Nephron progenitor cell (in vitro differentiated cells): ENCODE measurements around the gene CDCP2.

Experiments used
- DNase-seq: peaks from one replicate; pipeline ENCODE4 v3.0.0; 2021
- H3K27ac Mint-ChIP-seq: 2 replicates; pipeline ENCODE4 v1.8.0; 2021; ENCODE audit warnings: mild to moderate bottlenecking, moderate library complexity, mixed read lengths
- H3K27me3 Mint-ChIP-seq: 2 replicates; pipeline ENCODE4 v1.8.0; 2021; ENCODE audit warnings: mild to moderate bottlenecking, low read depth, mixed read lengths; ENCODE audit not compliant: poor library complexity
- H3K36me3 Mint-ChIP-seq: 2 replicates; pipeline ENCODE4 v1.8.0; 2021; ENCODE audit warnings: low read depth, mixed read lengths
- H3K4me1 Mint-ChIP-seq: 2 replicates; pipeline ENCODE4 v1.8.0; 2021; ENCODE audit warnings: mixed read lengths
- H3K4me3 Mint-ChIP-seq: 2 replicates; pipeline ENCODE4 v1.8.0; 2021; ENCODE audit warnings: mild to moderate bottlenecking, moderate library complexity, mixed read lengths
- H3K9me3 Mint-ChIP-seq: 2 replicates; pipeline ENCODE4 v1.8.0; 2021; ENCODE audit warnings: mild to moderate bottlenecking, moderate library complexity, mixed read lengths
- CTCF ChIP-seq: fragments of 200-600 bp; sonication (generic); IDR thresholded peaks from 2 replicates; pipeline ENCODE4 v1.5.0; 2021; ENCODE audit warnings: antibody characterized with exemption

Gene CDCP2

GRCh38 chr1:54172614-54173599 lies 20.1 kb upstream of the CDCP2 start:
- no peaks in the 10 kb centered on the region for H3K36me3 Mint-ChIP-seq

GRCh38 chr1:54171606-54172005 lies 18.8 kb upstream of the CDCP2 start:
- no peaks in the 10 kb centered on the region for H3K9me3 Mint-ChIP-seq
- peak overlapping the region; percentile 22 for H3K27ac Mint-ChIP-seq
- no peak overlapping the region for H3K4me3 Mint-ChIP-seq

More at GRCh38 chr1:54172614-54173599, 20.1 kb upstream of the CDCP2 start:
- TF ChIP-seq CTCF: no peak
- peaks cover 6% of the 10 kb centered on the region for H3K27me3 Mint-ChIP-seq
- H3K9me3 Mint-ChIP-seq: no peaks in the 10 kb centered on the region
- H3K4me1 Mint-ChIP-seq: peaks cover 27% of the 10 kb centered on the region
- DNase-seq: no peak
- no peak overlapping the region for H3K4me3 Mint-ChIP-seq
- H3K27ac Mint-ChIP-seq: peak overlapping the region; percentile 99

GRCh38 chr1:54171016-54171415 lies 18.2 kb upstream of the CDCP2 start:
- no peak for DNase-seq
- Mint-ChIP-seq H3K4me3 (no peak overlapping the region), H3K4me1 (peaks cover 27% of the 10 kb centered on the region), H3K27me3 (peaks cover 9% of the 10 kb centered on the region), H3K36me3 (no peaks in the 10 kb centered on the region), H3K9me3 (no peaks in the 10 kb centered on the region), H3K27ac (no peak overlapping the region)
- TF ChIP-seq CTCF: no peak

More at GRCh38 chr1:54171606-54172005, 18.8 kb upstream of the CDCP2 start:
- peaks cover 6% of the 10 kb centered on the region for H3K27me3 Mint-ChIP-seq
- TF ChIP-seq CTCF: no peak
- H3K36me3 Mint-ChIP-seq: no peaks in the 10 kb centered on the region
- H3K4me1 Mint-ChIP-seq: peaks cover 27% of the 10 kb centered on the region
- DNase-seq: no peak

DNA sequence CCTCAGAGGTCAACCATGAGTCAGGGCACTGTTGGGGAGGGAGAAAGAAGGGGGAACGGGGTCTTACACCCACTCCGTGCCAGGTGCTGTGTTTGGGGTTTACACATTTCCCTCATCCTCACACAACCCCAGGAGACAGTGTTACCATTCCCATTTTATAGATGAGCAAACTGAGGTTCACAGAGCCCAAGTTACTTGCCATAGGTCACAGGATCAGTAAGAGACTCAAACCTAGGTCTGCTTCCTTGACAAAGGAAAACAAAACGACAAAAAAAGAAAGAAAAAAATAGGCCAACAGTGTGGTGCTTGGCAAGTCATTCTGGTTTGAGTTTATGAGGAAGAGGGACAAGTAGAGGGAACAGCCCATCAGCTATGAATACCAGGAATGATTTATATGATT lies 16.3 kb upstream of the CDCP2 start:
- H3K27ac Mint-ChIP-seq: no peak overlapping the region
- H3K4me1 Mint-ChIP-seq: peaks cover 27% of the 10 kb centered on the region
- H3K36me3 Mint-ChIP-seq: no peaks in the 10 kb centered on the region
- no peak for TF ChIP-seq CTCF
- no peaks in the 10 kb centered on the region for H3K9me3 Mint-ChIP-seq
- no peak overlapping the region for H3K4me3 Mint-ChIP-seq
- no peak for DNase-seq
- H3K27me3 Mint-ChIP-seq: peaks cover 9% of the 10 kb centered on the region

GRCh38 chr1:54168206-54168965 lies 15.6 kb upstream of the CDCP2 start:
- Mint-ChIP-seq H3K27me3 (peaks cover 9% of the 10 kb centered on the region), H3K4me3 (no peak overlapping the region)

More at GRCh38 chr1:54168206-54168965, 15.6 kb upstream of the CDCP2 start:
- Mint-ChIP-seq H3K4me1 (peaks cover 24% of the 10 kb centered on the region), H3K9me3 (no peaks in the 10 kb centered on the region), H3K27ac (no peak overlapping the region), H3K36me3 (no peaks in the 10 kb centered on the region)
- no peak for DNase-seq
- no peak for TF ChIP-seq CTCF
